Body of pancreas (tissue), 4 donors: ENCODE data around the gene LRCH1. TPM values are rescaled to one million over a fixed set of nuclear protein-coding genes. Genes with fewer than 3 reads are reported as not detected.

Experiments used
- ATAC-seq: fragments of 150-250 bp; one replicate; pipeline ENCODE4 v1.9.1; 2016
- DNase-seq, 4 donors: peaks; one replicate each; pipeline ENCODE4 v3.0.0-alpha.2; 2019
- H3K27ac ChIP-seq, 4 donors: fragments of 200-600 bp; sonication (generic); 1 replicate in 3 of 4; 2 replicates in 1 of 4; pipeline versions ENCODE4 v1.5.1 to v1.6.1; 2016 to 2019; ENCODE audit warnings: mild to moderate bottlenecking in 1 of 4, mixed read lengths in 1 of 4, moderate library complexity in 1 of 4
- H3K27me3 ChIP-seq, 2 donors: fragments of 200-600 bp; sonication (generic); one replicate each; pipeline ENCODE4 v1.6.0; 2016; ENCODE audit warnings: mild to moderate bottlenecking in 1 of 2
- H3K36me3 ChIP-seq, 2 donors: fragments of 200-600 bp; sonication (generic); replicated peaks in 1 of 2; 2 replicates each; pipeline ENCODE4 v1.5.1; 2016; ENCODE audit warnings: low read depth in 2 of 2; ENCODE audit not compliant: insufficient read depth in 1 of 2
- H3K4me1 ChIP-seq: fragments of 200-600 bp; sonication (generic); one replicate; pipeline ENCODE4 v1.6.0; 2016
- H3K4me3 ChIP-seq, 2 donors: fragments of 200-600 bp; sonication (generic); 1 replicate in 1 of 2; 2 replicates in 1 of 2; pipeline ENCODE4 v1.5.1; 2016 to 2019
- H3K9me3 ChIP-seq, 3 donors: fragments of 200-600 bp; sonication (generic); 1 replicate in 2 of 3; 2 replicates in 1 of 3; pipeline ENCODE4 v1.5.1; 2016
- POLR2A ChIP-seq, 3 donors: fragments of 450-650 bp; IDR thresholded peaks; one replicate each; pipeline ENCODE4 v1.6.1; 2016; ENCODE audit warnings: antibody characterized with exemption in 3 of 3, mild to moderate bottlenecking in 2 of 3
- WGBS, 2 donors: methylation state at CpG; one replicate each; pipeline ENCODE4 v1.1.5; 2017; 5-methylcytosine and 5-hydroxymethylcytosine counted together
- intact Hi-C: fragments of 100-400 bp; cut with DNase I; formaldehyde crosslinking; loops from one replicate; pipeline ENCODE4 v1.15.1; 2023
- total RNA-seq, 2 donors: library from RNA; depleted of rRNA; stranded (reverse); fragments of >200 nt; gene quantifications; one replicate each; pipeline ENCODE4 v1.1.0, GENCODE V29; 2016
- TF ChIP-seq, protein P1 (sequence below), 7 experiments: fragments of 450-650 bp in 4 of 7; fragments of 200-600 bp in 3 of 7; sonication (generic) in 3 of 7; IDR thresholded peaks; one replicate each; pipeline ENCODE4 v1.5.1; 2016 to 2019; ENCODE audit warnings: antibody characterized with exemption in 7 of 7

Gene LRCH1
- total RNA-seq, 2 donors from 2014 or later: 7.3 to 8.6 TPM

DNA sequence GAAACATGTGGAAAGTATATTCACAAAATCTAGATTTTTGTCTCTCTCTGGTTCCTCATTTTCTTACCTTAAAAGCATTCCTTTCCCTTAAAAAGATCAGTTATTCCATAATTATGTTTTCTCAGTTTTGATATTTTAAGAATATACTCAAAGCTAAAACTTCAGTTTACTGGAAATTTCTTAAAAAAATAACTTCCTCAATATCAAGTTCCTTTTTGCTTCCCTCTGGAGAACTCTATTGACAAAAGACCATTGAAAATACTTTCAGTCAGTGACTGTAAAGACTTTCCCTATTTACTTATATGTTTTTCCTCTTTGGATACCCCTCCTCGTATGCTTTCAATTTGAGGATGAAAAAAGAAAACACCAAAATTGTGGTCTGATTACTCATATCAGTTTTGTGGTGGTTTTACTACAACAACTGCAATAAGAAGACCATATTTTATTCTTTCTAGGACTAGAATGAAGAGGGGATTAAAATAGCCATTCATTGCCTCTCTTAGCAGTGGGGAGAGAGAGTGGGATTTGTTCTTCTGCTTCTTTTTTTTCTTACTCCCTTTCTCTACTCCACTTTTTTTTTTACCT lies 130.8 kb downstream of the LRCH1 start:
- ATAC-seq (no peak), DNase-seq (no peak)
- H3K36me3 ChIP-seq: no peaks in the 10 kb centered on the region
- TF ChIP-seq, protein P1, sequence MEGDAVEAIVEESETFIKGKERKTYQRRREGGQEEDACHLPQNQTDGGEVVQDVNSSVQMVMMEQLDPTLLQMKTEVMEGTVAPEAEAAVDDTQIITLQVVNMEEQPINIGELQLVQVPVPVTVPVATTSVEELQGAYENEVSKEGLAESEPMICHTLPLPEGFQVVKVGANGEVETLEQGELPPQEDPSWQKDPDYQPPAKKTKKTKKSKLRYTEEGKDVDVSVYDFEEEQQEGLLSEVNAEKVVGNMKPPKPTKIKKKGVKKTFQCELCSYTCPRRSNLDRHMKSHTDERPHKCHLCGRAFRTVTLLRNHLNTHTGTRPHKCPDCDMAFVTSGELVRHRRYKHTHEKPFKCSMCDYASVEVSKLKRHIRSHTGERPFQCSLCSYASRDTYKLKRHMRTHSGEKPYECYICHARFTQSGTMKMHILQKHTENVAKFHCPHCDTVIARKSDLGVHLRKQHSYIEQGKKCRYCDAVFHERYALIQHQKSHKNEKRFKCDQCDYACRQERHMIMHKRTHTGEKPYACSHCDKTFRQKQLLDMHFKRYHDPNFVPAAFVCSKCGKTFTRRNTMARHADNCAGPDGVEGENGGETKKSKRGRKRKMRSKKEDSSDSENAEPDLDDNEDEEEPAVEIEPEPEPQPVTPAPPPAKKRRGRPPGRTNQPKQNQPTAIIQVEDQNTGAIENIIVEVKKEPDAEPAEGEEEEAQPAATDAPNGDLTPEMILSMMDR (IDR thresholded peaks at IDR 0.05): no peak
- no peak for TF ChIP-seq POLR2A (IDR thresholded peaks at IDR 0.05)
- H3K9me3 ChIP-seq: no peaks in the 10 kb centered on the region
- no peaks in the 10 kb centered on the region for H3K27me3 ChIP-seq
- intact Hi-C loops: no loop called here
- WGBS, 2 donors: 59 to 91% methylated on average over 1 of the region's 1 CpG
- peaks cover 30% of the 10 kb centered on the region for H3K4me1 ChIP-seq
- no peak overlapping the region for H3K27ac ChIP-seq
- no peak overlapping the region for H3K4me3 ChIP-seq

DNA sequence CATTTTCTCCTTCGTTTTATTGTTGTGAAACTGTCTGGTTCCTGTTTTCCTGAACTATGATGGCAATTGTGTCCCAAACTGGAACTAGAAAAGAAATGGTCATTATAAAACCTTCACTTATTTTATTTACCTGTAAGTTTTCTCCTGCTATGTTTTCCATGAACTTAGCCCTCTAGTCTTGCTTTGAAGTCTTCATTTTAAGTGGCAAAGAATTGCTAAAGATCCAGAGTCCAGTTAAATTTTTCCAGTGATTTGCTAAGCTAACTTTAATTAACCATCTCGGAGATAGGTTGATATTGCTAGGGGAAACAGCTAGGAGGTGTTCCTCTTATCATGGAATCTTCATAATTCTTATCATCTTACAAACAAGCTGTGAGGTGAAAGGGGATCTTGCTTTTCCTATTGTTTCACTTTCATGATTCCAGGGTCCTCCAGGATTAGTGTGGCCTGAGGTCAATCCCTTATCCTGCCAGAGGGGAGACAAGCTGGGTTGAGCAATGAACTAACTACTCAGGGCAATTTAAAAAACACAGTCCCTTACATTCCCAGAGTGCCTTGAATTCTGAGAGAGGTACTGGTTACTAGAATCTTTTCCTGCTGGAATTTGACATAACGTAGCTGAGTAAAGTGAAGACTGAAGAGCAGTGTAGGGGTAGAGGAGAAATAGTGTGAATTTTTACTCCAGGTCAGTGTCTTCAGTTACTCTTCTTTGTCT lies 131.5 kb downstream of the LRCH1 start:
- intact Hi-C loops: no loop called here
- TF ChIP-seq POLR2A (IDR thresholded peaks at IDR 0.05): no peak
- TF ChIP-seq, protein P1 (IDR thresholded peaks at IDR 0.05): no peak
- Histone ChIP-seq H3K36me3 (no peaks in the 10 kb centered on the region), H3K27ac (peak overlapping the region in 1 of 4 donors; percentile 29), H3K4me3 (no peak overlapping the region), H3K9me3 (no peaks in the 10 kb centered on the region), H3K27me3 (no peaks in the 10 kb centered on the region), H3K4me1 (peaks cover 30% of the 10 kb centered on the region)
- WGBS, 2 donors: 69 to 78% methylated on average over 3 of the region's 3 CpGs
- ATAC-seq (no peak), DNase-seq (no peak)

DNA sequence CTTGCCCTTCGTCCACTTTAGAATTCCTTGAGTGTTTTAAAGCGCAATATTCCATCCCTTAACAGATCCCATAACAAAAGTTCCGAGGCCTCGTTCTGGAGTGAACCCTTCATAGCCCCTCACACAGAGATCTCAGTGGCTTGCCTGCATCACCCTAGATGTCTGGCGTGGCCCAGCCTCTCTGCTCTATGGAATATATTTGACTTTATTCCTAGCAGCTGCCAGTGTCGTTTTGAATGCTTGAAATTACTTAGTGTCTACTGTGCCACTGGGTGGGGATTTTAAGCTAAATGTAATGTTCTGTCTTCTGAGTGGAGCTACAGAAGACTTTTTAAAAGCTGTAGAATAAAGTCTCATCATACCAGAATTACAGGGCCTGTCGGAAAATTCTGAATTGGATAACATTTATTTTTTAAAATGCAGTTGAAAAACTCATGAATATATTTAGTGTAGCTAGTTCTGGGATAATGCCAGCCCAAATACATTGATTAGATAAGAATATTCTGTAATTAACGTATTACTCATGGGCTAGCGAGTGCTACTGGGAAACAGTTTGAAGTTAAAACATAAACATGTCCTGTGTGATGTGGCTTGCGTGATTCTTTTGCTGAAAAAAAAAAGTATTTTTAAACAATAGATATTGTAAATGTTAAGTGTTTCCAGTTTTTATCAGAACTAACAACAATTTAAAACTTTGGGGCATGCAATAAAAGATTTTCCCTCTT lies 132.2 kb downstream of the LRCH1 start:
- WGBS, 2 donors: 67 to 73% methylated on average over 10 of the region's 10 CpGs
- Histone ChIP-seq H3K4me3 (no peak overlapping the region), H3K36me3 (no peaks in the 10 kb centered on the region), H3K4me1 (peaks cover 30% of the 10 kb centered on the region), H3K27me3 (no peaks in the 10 kb centered on the region), H3K9me3 (no peaks in the 10 kb centered on the region), H3K27ac (no peak overlapping the region)
- TF ChIP-seq, protein P1 (IDR thresholded peaks at IDR 0.05): no peak
- TF ChIP-seq POLR2A (IDR thresholded peaks at IDR 0.05): no peak
- intact Hi-C loops: no loop called here
- no peak for ATAC-seq
- no peak for DNase-seq

DNA sequence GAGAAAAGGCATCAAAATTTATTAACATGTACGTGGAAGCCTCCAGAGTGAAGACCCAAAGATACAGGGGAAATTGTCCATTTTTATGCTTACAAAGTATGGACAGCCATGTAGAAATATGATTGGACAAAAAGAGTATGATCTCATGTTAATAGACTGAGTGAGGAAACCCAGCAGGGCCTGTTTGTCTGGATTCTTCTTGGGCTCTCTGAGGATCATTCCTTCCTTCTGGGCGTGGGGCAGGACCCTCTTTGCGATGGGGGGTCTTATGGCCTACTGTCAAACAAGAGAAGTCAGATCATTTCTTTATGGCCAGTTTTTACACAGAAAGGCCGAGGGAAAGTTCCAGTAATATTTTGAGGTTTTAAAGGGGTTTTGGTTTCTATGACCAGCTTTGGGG lies 133.2 kb downstream of the LRCH1 start:
- H3K4me3 ChIP-seq: no peak overlapping the region
- DNase-seq (no peak), ATAC-seq (no peak)
- H3K9me3 ChIP-seq: no peaks in the 10 kb centered on the region
- WGBS, 2 donors: 77 to 84% methylated on average over 4 of the region's 4 CpGs
- no peaks in the 10 kb centered on the region for H3K36me3 ChIP-seq
- no peak overlapping the region for H3K27ac ChIP-seq
- peaks cover 30% of the 10 kb centered on the region for H3K4me1 ChIP-seq
- intact Hi-C loops: no loop called here
- no peaks in the 10 kb centered on the region for H3K27me3 ChIP-seq
- TF ChIP-seq, protein P1 (IDR thresholded peaks at IDR 0.05): no peak
- TF ChIP-seq POLR2A (IDR thresholded peaks at IDR 0.05): no peak
